MM.1S (cell line): ENCODE data around the gene TOPAZ1.
A peak's percentile ranks its signal among the peaks of the same experiment; 100 is the strongest.

ENCODE experiments used
- DNase-seq: peaks from one replicate; pipeline ENCODE4 v3.0.0-alpha.2; 2015
- H2AFZ ChIP-seq: fragments of 300-600 bp; sonication (generic); 2 replicates; pipeline ENCODE4 v1.6.0; 2016; ENCODE audit warnings: antibody characterized with exemption, low read length
- H3F3A ChIP-seq: fragments of 300-600 bp; sonication (generic); 2 replicates; pipeline ENCODE4 v1.6.1; 2016; ENCODE audit warnings: mild to moderate bottlenecking, antibody characterized with exemption, low read length, moderate library complexity, mixed read lengths; ENCODE audit not compliant: insufficient read depth
- H3K27ac ChIP-seq: fragments of 300-600 bp; sonication (generic); 2 replicates; pipeline ENCODE4 v1.5.1; 2016; ENCODE audit warnings: mild to moderate bottlenecking, low read length
- H3K27me3 ChIP-seq: fragments of 300-600 bp; sonication (generic); replicated peaks from 2 replicates; pipeline ENCODE4 v1.6.0; 2016; ENCODE audit warnings: low read length; ENCODE audit not compliant: insufficient read depth
- H3K36me3 ChIP-seq: fragments of 300-600 bp; sonication (generic); replicated peaks from 2 replicates; pipeline ENCODE4 v1.6.1; 2016; ENCODE audit warnings: mild to moderate bottlenecking, low read length, mixed read lengths; ENCODE audit not compliant: insufficient read depth
- H3K4me1 ChIP-seq: fragments of 300-600 bp; sonication (generic); 2 replicates; pipeline ENCODE4 v1.6.1; 2016; ENCODE audit warnings: low read length, mixed read lengths
- H3K4me2 ChIP-seq: fragments of 300-600 bp; sonication (generic); 2 replicates; pipeline ENCODE4 v1.6.0; 2016; ENCODE audit warnings: low read depth, low read length
- H3K4me3 ChIP-seq: fragments of 300-600 bp; sonication (generic); 2 replicates; pipeline ENCODE4 v1.5.1; 2016; ENCODE audit warnings: low read length, mixed read lengths
- H3K79me2 ChIP-seq: fragments of 300-600 bp; sonication (generic); 2 replicates; pipeline ENCODE4 v1.6.1; 2016; ENCODE audit warnings: mixed run types, low read length, mixed read lengths
- H3K9ac ChIP-seq: fragments of 300-600 bp; sonication (generic); 2 replicates; pipeline ENCODE4 v1.6.1; 2016; ENCODE audit warnings: low read length, mixed read lengths
- H3K9me2 ChIP-seq: fragments of 300-600 bp; sonication (generic); replicated peaks from 2 replicates; pipeline ENCODE4 v1.6.1; 2016; ENCODE audit warnings: mild to moderate bottlenecking, low read length, mixed read lengths; ENCODE audit not compliant: insufficient read depth
- H3K9me3 ChIP-seq: fragments of 300-600 bp; sonication (generic); replicated peaks from 2 replicates; pipeline ENCODE4 v1.6.1; 2016; ENCODE audit warnings: mild to moderate bottlenecking, low read length, mixed read lengths; ENCODE audit not compliant: insufficient read depth
- H4K20me1 ChIP-seq: fragments of 300-600 bp; sonication (generic); 2 replicates; pipeline ENCODE4 v1.6.1; 2016; ENCODE audit warnings: mild to moderate bottlenecking, low read length, moderate library complexity, mixed read lengths; ENCODE audit not compliant: insufficient read depth
- EZH2 ChIP-seq: fragments of 300-600 bp; sonication (generic); optimal IDR thresholded peaks from 2 replicates; pipeline ENCODE3; 2017; ENCODE audit warnings: low read depth, mild to moderate bottlenecking, antibody characterized with exemption, low read length, mixed read lengths
- EZH2phosphoT487 ChIP-seq: fragments of 300-600 bp; sonication (generic); IDR thresholded peaks from 2 replicates; pipeline ENCODE4 v1.6.1; 2018; ENCODE audit warnings: antibody characterized with exemption, low read length
- TF ChIP-seq, protein P1 (sequence below): fragments of 300-600 bp; sonication (generic); IDR thresholded peaks from 2 replicates; pipeline ENCODE4 v1.5.1; 2016; ENCODE audit warnings: antibody characterized with exemption, low read length, mixed read lengths

Gene TOPAZ1

DNA sequence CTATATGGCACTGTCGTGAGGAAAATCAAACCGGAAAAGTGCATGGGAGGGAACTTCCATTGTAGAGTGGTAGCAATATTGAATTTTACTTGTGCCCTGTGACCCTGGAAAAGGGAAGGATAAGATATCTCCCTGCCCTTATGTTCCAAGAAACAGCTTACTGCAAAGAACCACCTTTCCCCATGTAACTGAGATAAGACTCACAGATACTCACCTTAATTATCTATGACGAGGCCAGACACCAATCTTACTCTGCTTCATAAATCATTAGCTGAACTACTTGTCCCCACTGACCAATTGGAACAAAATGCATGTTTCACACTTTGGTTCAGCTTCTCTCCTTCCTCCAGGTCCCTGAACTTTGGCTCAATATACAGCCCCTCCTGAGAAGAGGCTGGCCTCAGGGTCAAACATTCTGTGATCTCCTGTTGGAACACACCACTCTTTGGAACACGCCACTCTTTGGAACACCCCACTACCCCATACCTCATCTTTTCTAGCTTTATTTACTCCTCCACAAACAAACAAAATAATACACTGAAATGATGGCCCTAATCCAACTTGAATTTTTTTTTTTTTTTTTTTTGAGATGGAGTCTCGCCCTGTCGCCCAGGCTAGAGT, 6.9 kb upstream of the TOPAZ1 start:
- no peaks in the 10 kb centered on the region for H3K9me2 ChIP-seq
- H2AFZ ChIP-seq = no peak overlapping the region
- H3K4me3 ChIP-seq = no peak overlapping the region
- no peaks in the 10 kb centered on the region for H3K4me1 ChIP-seq
- H3K27me3 ChIP-seq = no peaks in the 10 kb centered on the region
- H3K27ac ChIP-seq = no peak overlapping the region
- H3F3A ChIP-seq = no peaks in the 10 kb centered on the region
- no peak overlapping the region for H3K4me2 ChIP-seq
- H3K79me2 ChIP-seq = no peaks in the 10 kb centered on the region
- TF ChIP-seq EZH2phosphoT487 (no peak), EZH2 (no peak)
- TF ChIP-seq, protein P1, sequence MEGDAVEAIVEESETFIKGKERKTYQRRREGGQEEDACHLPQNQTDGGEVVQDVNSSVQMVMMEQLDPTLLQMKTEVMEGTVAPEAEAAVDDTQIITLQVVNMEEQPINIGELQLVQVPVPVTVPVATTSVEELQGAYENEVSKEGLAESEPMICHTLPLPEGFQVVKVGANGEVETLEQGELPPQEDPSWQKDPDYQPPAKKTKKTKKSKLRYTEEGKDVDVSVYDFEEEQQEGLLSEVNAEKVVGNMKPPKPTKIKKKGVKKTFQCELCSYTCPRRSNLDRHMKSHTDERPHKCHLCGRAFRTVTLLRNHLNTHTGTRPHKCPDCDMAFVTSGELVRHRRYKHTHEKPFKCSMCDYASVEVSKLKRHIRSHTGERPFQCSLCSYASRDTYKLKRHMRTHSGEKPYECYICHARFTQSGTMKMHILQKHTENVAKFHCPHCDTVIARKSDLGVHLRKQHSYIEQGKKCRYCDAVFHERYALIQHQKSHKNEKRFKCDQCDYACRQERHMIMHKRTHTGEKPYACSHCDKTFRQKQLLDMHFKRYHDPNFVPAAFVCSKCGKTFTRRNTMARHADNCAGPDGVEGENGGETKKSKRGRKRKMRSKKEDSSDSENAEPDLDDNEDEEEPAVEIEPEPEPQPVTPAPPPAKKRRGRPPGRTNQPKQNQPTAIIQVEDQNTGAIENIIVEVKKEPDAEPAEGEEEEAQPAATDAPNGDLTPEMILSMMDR = no peak
- H3K9me3 ChIP-seq = no peaks in the 10 kb centered on the region
- H3K36me3 ChIP-seq = no peaks in the 10 kb centered on the region
- no peaks in the 10 kb centered on the region for H4K20me1 ChIP-seq
- no peak overlapping the region for H3K9ac ChIP-seq
- DNase-seq = no peak

DNA sequence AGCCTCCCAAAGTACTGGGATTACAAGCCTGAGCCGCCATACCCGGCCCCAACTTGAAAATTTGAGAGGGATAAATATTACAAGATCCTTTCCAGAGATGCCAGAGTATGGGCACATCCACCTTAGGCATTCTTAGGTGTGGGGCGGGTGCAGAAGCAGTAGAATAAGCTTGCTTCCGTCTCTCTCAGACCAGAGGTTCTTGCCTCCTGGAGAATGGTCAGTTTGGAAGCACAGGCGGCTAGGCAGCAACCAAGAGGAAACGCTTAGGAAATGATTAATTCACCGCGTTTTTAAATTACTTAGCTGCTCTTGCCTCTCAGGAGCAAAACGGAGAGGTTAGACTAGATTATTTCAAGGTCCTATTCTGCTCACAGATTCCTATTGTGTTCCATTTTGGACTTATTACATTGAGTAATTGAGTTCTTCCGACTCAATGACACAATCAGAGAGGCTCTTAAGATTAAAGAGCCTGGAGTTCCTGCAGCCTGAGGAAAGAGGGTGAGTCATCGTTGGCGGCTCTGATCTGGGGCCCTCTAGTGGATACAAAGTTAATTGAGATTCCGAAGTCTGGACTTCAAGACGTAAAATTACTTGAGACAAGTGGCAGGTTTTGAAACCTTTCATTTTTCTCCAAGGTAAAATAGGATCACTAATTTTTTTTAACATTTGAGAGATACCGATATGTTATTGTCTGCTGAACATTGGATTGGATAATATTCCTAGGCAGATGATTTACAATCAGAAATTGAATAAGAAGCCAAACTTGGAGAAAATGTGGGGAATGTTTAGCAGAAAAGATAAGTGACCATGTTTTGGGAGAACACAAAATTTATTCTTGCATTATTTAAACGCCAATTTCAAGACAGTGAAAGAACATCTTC, 5.8 kb upstream of the TOPAZ1 start:
- H3K79me2 ChIP-seq = no peaks in the 10 kb centered on the region
- peak; percentile 80 for DNase-seq
- H3K9ac ChIP-seq = no peak overlapping the region
- H3F3A ChIP-seq = no peaks in the 10 kb centered on the region
- peak overlapping the region; percentile 64 for H2AFZ ChIP-seq
- no peak overlapping the region for H3K27ac ChIP-seq
- H3K36me3 ChIP-seq = no peaks in the 10 kb centered on the region
- H3K4me1 ChIP-seq = no peaks in the 10 kb centered on the region
- TF ChIP-seq EZH2 = no peak
- TF ChIP-seq, protein P1 = peak; percentile 74
- H3K9me2 ChIP-seq = no peaks in the 10 kb centered on the region
- no peaks in the 10 kb centered on the region for H4K20me1 ChIP-seq
- no peak overlapping the region for H3K4me3 ChIP-seq
- H3K4me2 ChIP-seq = peak overlapping the region; percentile 16; the same call in 1 of the 2 replicates
- H3K27me3 ChIP-seq = no peaks in the 10 kb centered on the region
- no peaks in the 10 kb centered on the region for H3K9me3 ChIP-seq

DNA sequence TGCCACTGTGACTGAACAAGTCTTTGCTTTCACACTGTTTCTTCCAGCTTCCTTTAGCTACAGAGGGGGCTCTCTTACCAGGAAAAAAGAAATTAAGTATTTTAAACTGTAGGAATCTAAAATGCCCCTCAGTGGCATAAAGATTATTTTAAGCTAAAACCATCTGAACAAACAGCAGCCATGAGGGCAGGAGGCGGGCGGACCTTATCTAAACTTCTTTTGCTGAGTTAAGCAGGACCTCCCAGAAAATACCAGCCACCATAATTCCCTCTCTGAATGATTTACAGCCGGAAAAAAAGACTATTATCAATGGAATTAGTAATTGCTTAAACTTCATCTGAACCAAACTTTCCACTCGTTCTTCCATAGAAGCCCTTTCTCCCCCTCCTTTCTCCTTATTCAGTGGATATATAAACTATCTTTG, 5.2 kb upstream of the TOPAZ1 start:
- H3K9ac ChIP-seq = no peak overlapping the region
- H3K4me2 ChIP-seq = no peak overlapping the region
- no peaks in the 10 kb centered on the region for H3K27me3 ChIP-seq
- no peaks in the 10 kb centered on the region for H3F3A ChIP-seq
- no peaks in the 10 kb centered on the region for H4K20me1 ChIP-seq
- no peaks in the 10 kb centered on the region for H3K9me2 ChIP-seq
- no peak overlapping the region for H3K27ac ChIP-seq
- no peaks in the 10 kb centered on the region for H3K9me3 ChIP-seq
- H3K4me3 ChIP-seq = no peak overlapping the region
- no peak for DNase-seq
- TF ChIP-seq EZH2phosphoT487 = no peak
- TF ChIP-seq, protein P1 = no peak
- TF ChIP-seq EZH2 = no peak
- no peaks in the 10 kb centered on the region for H3K4me1 ChIP-seq
- H3K79me2 ChIP-seq = no peaks in the 10 kb centered on the region
- H3K36me3 ChIP-seq = no peaks in the 10 kb centered on the region
- no peak overlapping the region for H2AFZ ChIP-seq
